OCI-LY3 (cell line): Measurements from ENCODE around the gene IST1.

ENCODE experiments used
- EZH2phosphoT487 ChIP-seq: fragments of 200-600 bp; shearing (Covaris generic); IDR thresholded peaks from 2 replicates; pipeline ENCODE4 v1.6.1; 2018; ENCODE audit warnings: antibody characterized with exemption, mixed run types, low read depth
- TF ChIP-seq, protein P1 (sequence below): fragments of 200-600, 300-600 bp; sonication (generic); IDR thresholded peaks from 2 replicates; pipeline ENCODE4 v1.5.1; 2014; ENCODE audit warnings: antibody characterized with exemption, low read length, low read depth

DNA sequence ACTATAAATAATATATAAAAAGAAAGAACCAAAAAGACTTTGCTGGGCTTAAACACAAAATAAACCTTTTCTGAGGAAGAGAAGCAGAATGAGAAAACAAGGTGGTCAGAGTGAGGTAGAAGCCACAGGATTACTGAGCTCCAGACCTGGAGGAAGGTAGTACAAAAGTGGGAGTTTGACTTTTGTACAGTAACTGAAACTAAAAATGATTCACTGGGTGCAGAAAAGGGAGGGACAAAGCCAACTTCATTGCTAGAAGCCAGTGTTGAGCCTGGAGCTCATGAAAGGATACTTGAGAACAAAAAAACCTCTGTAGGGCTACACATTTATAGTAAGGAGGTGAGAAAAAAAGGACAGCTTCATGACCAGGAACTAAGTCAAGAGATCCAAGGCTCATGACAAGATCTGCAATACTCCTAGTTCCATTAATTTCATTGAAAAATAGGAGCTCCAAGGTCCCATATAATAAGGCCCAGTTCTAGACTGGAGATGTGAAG, 59.4 kb downstream of the IST1 start:
- TF ChIP-seq, protein P1, sequence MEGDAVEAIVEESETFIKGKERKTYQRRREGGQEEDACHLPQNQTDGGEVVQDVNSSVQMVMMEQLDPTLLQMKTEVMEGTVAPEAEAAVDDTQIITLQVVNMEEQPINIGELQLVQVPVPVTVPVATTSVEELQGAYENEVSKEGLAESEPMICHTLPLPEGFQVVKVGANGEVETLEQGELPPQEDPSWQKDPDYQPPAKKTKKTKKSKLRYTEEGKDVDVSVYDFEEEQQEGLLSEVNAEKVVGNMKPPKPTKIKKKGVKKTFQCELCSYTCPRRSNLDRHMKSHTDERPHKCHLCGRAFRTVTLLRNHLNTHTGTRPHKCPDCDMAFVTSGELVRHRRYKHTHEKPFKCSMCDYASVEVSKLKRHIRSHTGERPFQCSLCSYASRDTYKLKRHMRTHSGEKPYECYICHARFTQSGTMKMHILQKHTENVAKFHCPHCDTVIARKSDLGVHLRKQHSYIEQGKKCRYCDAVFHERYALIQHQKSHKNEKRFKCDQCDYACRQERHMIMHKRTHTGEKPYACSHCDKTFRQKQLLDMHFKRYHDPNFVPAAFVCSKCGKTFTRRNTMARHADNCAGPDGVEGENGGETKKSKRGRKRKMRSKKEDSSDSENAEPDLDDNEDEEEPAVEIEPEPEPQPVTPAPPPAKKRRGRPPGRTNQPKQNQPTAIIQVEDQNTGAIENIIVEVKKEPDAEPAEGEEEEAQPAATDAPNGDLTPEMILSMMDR, result no peak
- TF ChIP-seq EZH2phosphoT487, result no peak
